HCT116 (cell line): ENCODE measurements around the gene FRMD8. TPM values are rescaled to one million over a fixed set of nuclear protein-coding genes. Genes with fewer than 3 reads are reported as not detected.
A peak's percentile ranks its signal among the peaks of the same experiment; 100 is the strongest.
"Not testable (repeated sequence)": the region's sequence is repeated elsewhere in the genome, so short reads cannot be mapped to it uniquely, and the experiment has no call there.

ENCODE experiments used
- ATAC-seq: fragments of 200-7000 bp; cut with Tn5 transposase; 2 replicates; pipeline ENCODE4 v1.9.1; 2020; ENCODE audit warnings: mild to moderate bottlenecking, moderate library complexity
- BruUV-seq: library from RNA; stranded (reverse); fragments of 400-500 nt; replicated peaks from 2 replicates; lab custom pipeline; 2021; lab: Mats Ljungman, UMichigan
- CTCF ChIA-PET: fragments of 300-600 bp; sonication (Branson Sonifier 250); formaldehyde crosslinking; loops from one replicate; lab custom pipeline; 2021; ENCODE audit warnings: antibody characterized with exemption; lab: Charles Lee
- POLR2A ChIA-PET: fragments of 300-600, 350-600 bp; sonication (Branson Sonifier 250); formaldehyde crosslinking; loops from one replicate; lab custom pipeline; 2021; ENCODE audit warnings: antibody characterized with exemption; lab: Charles Lee
- RAD21 ChIA-PET, 2 experiments: fragments of 300-600 bp; sonication (Branson Sonifier 250); formaldehyde crosslinking; loops; one replicate each; lab custom pipeline; 2023; ENCODE audit warnings: low total read pairs in 2 of 2; ENCODE audit not compliant: uncharacterized antibody in 2 of 2, unreplicated experiment in 2 of 2, low non-redundant PET in 1 of 2; lab: Charles Lee
- DNase-seq: peaks from one replicate; pipeline ENCODE4 v3.0.0-alpha.2; 2010; ENCODE audit warnings: low read depth, low spot score
- H2AFZ ChIP-seq: fragments of 200-600 bp; shearing (Covaris generic), sonication (generic); 2 replicates; pipeline ENCODE4 v1.6.1; 2017; ENCODE audit warnings: low read depth, mixed run types, mixed read lengths, antibody characterized with exemption, low read length; ENCODE audit not compliant: poor library complexity, severe bottlenecking
- H3K27ac ChIP-seq: 2 replicates; pipeline ENCODE4 v1.5.1; 2012; ENCODE audit warnings: low read depth, low read length
- H3K27me3 ChIP-seq: fragments of 200-600 bp; sonication (generic); 2 replicates; pipeline ENCODE4 v1.6.1; 2016; ENCODE audit warnings: mixed run types, low read length, mixed read lengths; ENCODE audit not compliant: insufficient read depth
- H3K36me3 ChIP-seq, 2 experiments: fragments of 200-500 bp in 1 of 2; fragments of 200-600 bp in 1 of 2; sonication (Bioruptor generic) in 1 of 2; sonication (generic) in 1 of 2; 2 replicates each; pipeline versions ENCODE4 v1.5.1 to v1.6.1; 2014 to 2016; ENCODE audit warnings: low read length in 2 of 2, inconsistent platforms in 1 of 2, mixed read lengths in 1 of 2, mixed run types in 1 of 2; ENCODE audit not compliant: insufficient read depth in 2 of 2, control insufficient read depth in 1 of 2
- H3K4me1 ChIP-seq, 2 experiments: fragments of 200-600 bp in 1 of 2; sonication (generic) in 1 of 2; 2 replicates each; pipeline versions ENCODE4 v1.5.1 to v1.6.1; 2012 to 2017; ENCODE audit warnings: low read length in 2 of 2, inconsistent platforms in 1 of 2, mild to moderate bottlenecking in 1 of 2, mixed read lengths in 1 of 2, mixed run types in 1 of 2, moderate library complexity in 1 of 2; ENCODE audit not compliant: insufficient read depth in 2 of 2, control insufficient read depth in 1 of 2
- H3K4me2 ChIP-seq: fragments of 200-600 bp; sonication (generic); 2 replicates; pipeline ENCODE4 v1.6.1; 2017; ENCODE audit warnings: mixed run types, low read length, mixed read lengths
- H3K4me3 ChIP-seq, 2 experiments: fragments of 200-600 bp in 1 of 2; sonication (generic) in 1 of 2; replicated peaks in 1 of 2; 2 replicates each; pipeline ENCODE4 v1.5.1; 2011 to 2016; ENCODE audit warnings: low read length in 2 of 2, control low read depth in 1 of 2, low read depth in 1 of 2, mild to moderate bottlenecking in 1 of 2, mixed read lengths in 1 of 2, mixed run types in 1 of 2
- H3K79me2 ChIP-seq: fragments of 200-600 bp; sonication (generic); 2 replicates; pipeline ENCODE4 v1.6.1; 2017; ENCODE audit warnings: mild to moderate bottlenecking, mixed run types, low read length, moderate library complexity, mixed read lengths; ENCODE audit not compliant: insufficient read depth
- H3K9ac ChIP-seq: fragments of 200-600 bp; sonication (generic); 2 replicates; pipeline ENCODE4 v1.6.1; 2016; ENCODE audit warnings: low read length, mixed read lengths
- H3K9me2 ChIP-seq: fragments of 200-600 bp; sonication (generic), shearing (Covaris generic); 2 replicates; pipeline ENCODE4 v1.6.1; 2017; ENCODE audit warnings: mixed run types, mild to moderate bottlenecking, moderate library complexity; ENCODE audit not compliant: insufficient read depth
- H3K9me3 ChIP-seq, 2 experiments: fragments of 200-500 bp in 1 of 2; fragments of 200-600 bp in 1 of 2; sonication (Bioruptor generic) in 1 of 2; sonication (generic) in 1 of 2; 2 replicates each; pipeline ENCODE4 v1.6.1; 2014 to 2017; ENCODE audit warnings: low read length in 2 of 2, mixed read lengths in 2 of 2, inconsistent platforms in 1 of 2, low read depth in 1 of 2, mild to moderate bottlenecking in 1 of 2, mixed run types in 1 of 2, moderate library complexity in 1 of 2; ENCODE audit not compliant: control insufficient read depth in 1 of 2, insufficient read depth in 1 of 2
- H4K20me1 ChIP-seq: fragments of 200-600 bp; sonication (generic), shearing (Covaris generic); 2 replicates; pipeline ENCODE4 v1.6.1; 2017; ENCODE audit warnings: mixed run types, mild to moderate bottlenecking, moderate library complexity; ENCODE audit not compliant: insufficient read depth
- EZH2 ChIP-seq: fragments of 200-600 bp; sonication (generic); IDR thresholded peaks from 2 replicates; pipeline ENCODE4 v1.6.1; 2017; ENCODE audit warnings: antibody characterized with exemption, mixed run types
- EZH2phosphoT487 ChIP-seq: fragments of 200-600 bp; IDR thresholded peaks from 2 replicates; pipeline ENCODE4 v1.6.1; 2018; ENCODE audit warnings: antibody characterized with exemption, borderline replicate concordance
- FOSL1 ChIP-seq: IDR thresholded peaks from 2 replicates; pipeline ENCODE4 v1.6.1; 2012; ENCODE audit warnings: low read depth
- SRF ChIP-seq: IDR thresholded peaks from 2 replicates; pipeline ENCODE4 v1.6.1; 2012; ENCODE audit warnings: low read depth
- intact Hi-C: fragments of 100-400 bp; cut with micrococcal nuclease; formaldehyde crosslinking; loops from 2 replicates; pipeline ENCODE4 v1.10.0; 2022
- total RNA-seq: library from RNA; stranded (reverse); gene quantifications from one replicate; pipeline ENCODE4 v1.2.1, GENCODE V29; 2021; ENCODE audit not compliant: unreplicated experiment

FRMD8 gene
- total RNA-seq, 1 experiment from 2014 or later: 35.8 TPM

GRCh38 chr11:65448074-65448417, 61.6 kb downstream of the FRMD8 start:
- CTCF ChIA-PET: interaction anchor here (0.9 kb wide), 1 partner anchor 63 kb away, joined by 4 read pairs; no protein-coding TSS in a partner anchor
- Histone ChIP-seq H3K27ac (no peak overlapping the region), H3K27me3 (no peaks in the 10 kb centered on the region), H3K9me3 (no peaks in the 10 kb centered on the region), H3K79me2 (no peaks in the 10 kb centered on the region), H3K4me2 (no peak overlapping the region), H3K9me2 (no peaks in the 10 kb centered on the region), H3K4me1 (peaks cover 7 to 15% of the 10 kb centered on the region in 2 experiments; a peak in 3 of 4 replicates), H3K9ac (no peak overlapping the region), H4K20me1 (no peaks in the 10 kb centered on the region), H3K4me3 (no peak overlapping the region), H3K36me3 (no peaks in the 10 kb centered on the region), H2AFZ (no peak overlapping the region)
- POLR2A ChIA-PET: interaction anchor here (0.8 to 4.2 kb wide), 5 partner anchors 25 to 62 kb away, joined by 3 to 23 read pairs (median 7); partner anchors contain the start of genes MALAT1 and NEAT1
- ATAC-seq (no peak), DNase-seq (no peak)
- intact Hi-C loops: no loop called here
- no TSS peak for BruUV-seq
- RAD21 ChIA-PET: no interaction called here
- TF ChIP-seq FOSL1 (no peak), SRF (no peak)

- intact Hi-C loops: no loop called here
- no peaks in the 10 kb centered on the region for H3K79me2 ChIP-seq
- no peak overlapping the region for H2AFZ ChIP-seq
- ChIA-PET POLR2A (interaction anchor here (3.7 to 4.2 kb wide), 2 partner anchors 50 to 59 kb away, joined by 18 to 23 read pairs; partner anchors contain the start of gene MALAT1), RAD21 (interaction anchor here in 1 of 2 experiments (0.7 kb wide), 1 partner anchor 41 kb away, joined by 4 read pairs; no protein-coding TSS in a partner anchor), CTCF (interaction anchor here (0.7 kb wide), 1 partner anchor 113 kb away, joined by 3 read pairs; no protein-coding TSS in a partner anchor)
- TF ChIP-seq EZH2phosphoT487: no peak
- TF ChIP-seq FOSL1: no peak
- no peak for TF ChIP-seq EZH2
- DNase-seq (no peak), ATAC-seq (peak; percentile 43; the same call in 1 of the 2 replicates)
- H3K27me3 ChIP-seq: no peaks in the 10 kb centered on the region
- H3K9me2 ChIP-seq: no peaks in the 10 kb centered on the region
- H3K4me1 ChIP-seq: peaks cover 11 to 21% of the 10 kb centered on the region in 2 experiments; a peak in 3 of 4 replicates
- H3K9me3 ChIP-seq: no peaks in the 10 kb centered on the region
- BruUV-seq: no TSS peak
- H3K4me3 ChIP-seq: no peak overlapping the region
- H3K4me2 ChIP-seq: no peak overlapping the region
- no peaks in the 10 kb centered on the region for H3K36me3 ChIP-seq
- H3K9ac ChIP-seq: no peak overlapping the region
- no peaks in the 10 kb centered on the region for H4K20me1 ChIP-seq
- no peak overlapping the region for H3K27ac ChIP-seq
These were observed 62.1 kb downstream of the FRMD8 start for GRCh38 chr11:65448418-65449105.

- H3K9me2 ChIP-seq, H3K36me3 ChIP-seq, POLR2A ChIA-PET, BruUV-seq, H3K4me2 ChIP-seq, H3K4me3 ChIP-seq, H3K79me2 ChIP-seq, intact Hi-C loops, RAD21 ChIA-PET, H2AFZ ChIP-seq, H4K20me1 ChIP-seq, H3K9me3 ChIP-seq, CTCF ChIA-PET, DNase-seq, H3K27me3 ChIP-seq, H3K9ac ChIP-seq, H3K27ac ChIP-seq, ATAC-seq: not testable (repeated sequence)
- peaks cover 29 to 46% of the 10 kb centered on the region in 2 experiments for H3K4me1 ChIP-seq
These were observed 64.9 kb downstream of the FRMD8 start for GRCh38 chr11:65451301-65451700.

- not testable (repeated sequence) for H3K27ac ChIP-seq
These were observed 65.8 kb downstream of the FRMD8 start for GRCh38 chr11:65452259-65452658.

More at GRCh38 chr11:65452259-65452658, 65.8 kb downstream of the FRMD8 start:
- Histone ChIP-seq H3K79me2 (peaks cover 14% of the 10 kb centered on the region), H3K4me1 (peaks cover 35 to 56% of the 10 kb centered on the region in 2 experiments)
- H3K36me3 ChIP-seq, H2AFZ ChIP-seq, DNase-seq, H3K9ac ChIP-seq, H4K20me1 ChIP-seq, H3K9me2 ChIP-seq, intact Hi-C loops, RAD21 ChIA-PET, H3K27me3 ChIP-seq, H3K4me2 ChIP-seq, ATAC-seq, H3K9me3 ChIP-seq, H3K4me3 ChIP-seq, BruUV-seq, CTCF ChIA-PET: not testable (repeated sequence)
- POLR2A ChIA-PET: interaction anchor here (4.3 kb wide), 1 partner anchor 46 kb away, joined by 33 read pairs; the partner anchor contains the start of gene MALAT1
